Right lobe of liver (tissue), 4 donors: ENCODE data around the gene GGT6.

Experiments
- POLR2A ChIP-seq: fragments of 450-650 bp; IDR thresholded peaks from one replicate; pipeline ENCODE4 v1.6.1; 2017; ENCODE audit warnings: antibody characterized with exemption, mild to moderate bottlenecking
- TF ChIP-seq, protein P1 (sequence below), 4 donors: fragments of 200-600 bp in 3 of 4; fragments of 450-650 bp in 1 of 4; IDR thresholded peaks; one replicate each; pipeline versions ENCODE4 v1.5.1 to v1.8.0; 2016 to 2022; ENCODE audit warnings: antibody characterized with exemption in 4 of 4, mild to moderate bottlenecking in 2 of 4
- donor health status: DM: no; HTN: no; CAD: no.
- donor health status: DM: no; HTN: no; CAD: no.
- donor health status: DM: no; HTN: yes; CAD: no.

DNA sequence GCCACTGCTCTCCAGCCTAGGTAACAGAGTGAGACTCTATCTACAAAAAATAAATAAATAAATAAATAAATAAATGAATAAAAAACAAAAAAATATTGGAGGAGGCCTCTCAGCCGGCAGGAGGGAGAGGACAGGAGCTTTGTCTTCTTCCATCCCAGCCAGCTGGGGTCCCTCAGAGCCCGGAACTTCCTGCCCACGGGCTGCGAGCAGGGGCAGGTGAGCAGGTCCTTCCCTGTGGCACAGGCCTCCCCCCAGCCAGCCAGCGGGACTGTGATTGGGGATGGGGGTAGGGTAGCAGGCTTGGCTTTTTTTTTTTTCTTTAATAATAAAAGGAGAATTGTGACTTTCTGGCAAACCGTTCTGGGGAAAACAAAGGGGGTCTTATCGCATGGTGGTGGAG lies 34.0 kb upstream of the GGT6 start:
- TF ChIP-seq, protein P1, sequence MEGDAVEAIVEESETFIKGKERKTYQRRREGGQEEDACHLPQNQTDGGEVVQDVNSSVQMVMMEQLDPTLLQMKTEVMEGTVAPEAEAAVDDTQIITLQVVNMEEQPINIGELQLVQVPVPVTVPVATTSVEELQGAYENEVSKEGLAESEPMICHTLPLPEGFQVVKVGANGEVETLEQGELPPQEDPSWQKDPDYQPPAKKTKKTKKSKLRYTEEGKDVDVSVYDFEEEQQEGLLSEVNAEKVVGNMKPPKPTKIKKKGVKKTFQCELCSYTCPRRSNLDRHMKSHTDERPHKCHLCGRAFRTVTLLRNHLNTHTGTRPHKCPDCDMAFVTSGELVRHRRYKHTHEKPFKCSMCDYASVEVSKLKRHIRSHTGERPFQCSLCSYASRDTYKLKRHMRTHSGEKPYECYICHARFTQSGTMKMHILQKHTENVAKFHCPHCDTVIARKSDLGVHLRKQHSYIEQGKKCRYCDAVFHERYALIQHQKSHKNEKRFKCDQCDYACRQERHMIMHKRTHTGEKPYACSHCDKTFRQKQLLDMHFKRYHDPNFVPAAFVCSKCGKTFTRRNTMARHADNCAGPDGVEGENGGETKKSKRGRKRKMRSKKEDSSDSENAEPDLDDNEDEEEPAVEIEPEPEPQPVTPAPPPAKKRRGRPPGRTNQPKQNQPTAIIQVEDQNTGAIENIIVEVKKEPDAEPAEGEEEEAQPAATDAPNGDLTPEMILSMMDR (IDR thresholded peaks at IDR 0.05): no peak
- TF ChIP-seq POLR2A: no peak
